ENCODE results near the gene TIGD1. TPM values are rescaled to one million over a fixed set of nuclear protein-coding genes. Genes with fewer than 3 reads are reported as not detected.

The TIGD1 gene
- total and polyA plus RNA-seq, 2 experiments from 2014 or later, result 7.6 to 9.3 TPM

GRCh38 chr2:232549655-232550353 is 553 bp downstream of the TIGD1 start (continued):
- TF ChIP-seq ETS1 (IDR thresholded peaks at IDR 0.05) (no peak), EZH2 (IDR thresholded peaks at IDR 0.05; ENCODE audit: low read depth, unreplicated experiment) (no peak), POLR2AphosphoS5 (IDR thresholded peaks at IDR 0.05; ENCODE audit: low read depth) (no peak), EZH2phosphoT487 (IDR thresholded peaks at IDR 0.05; ENCODE audit: unreplicated experiment) (no peak), ZNF331 (CRISPR knock-in tag; IDR thresholded peaks at IDR 0.05; ENCODE audit: low read depth) (no peak), CREB1 (CRISPR knock-in tag; IDR thresholded peaks at IDR 0.05; ENCODE audit: low read depth) (no peak), JUNB (IDR thresholded peaks at IDR 0.05; ENCODE audit: unreplicated experiment) (no peak), ZNF462 (CRISPR knock-in tag; IDR thresholded peaks at IDR 0.05) (no peak), STAT1 (IDR thresholded peaks at IDR 0.05; ENCODE audit: unreplicated experiment) (no peak)

All from GM23338 (cell line).